HepG2 (cell line): ENCODE data around the gene TMEM130. TPM values are rescaled to one million over a fixed set of nuclear protein-coding genes. Genes with fewer than 3 reads are reported as not detected.

Experiments
- ATAC-seq: fragments of 200-7000 bp; cut with Tn5 transposase; 3 replicates; pipeline ENCODE4 v1.9.1; 2020; ENCODE audit warnings: mild to moderate bottlenecking, moderate library complexity
- BruUV-seq: library from RNA; stranded (reverse); fragments of 400-500 nt; replicated peaks from 2 replicates; lab custom pipeline; 2021; lab: Mats Ljungman, UMichigan
- CTCF ChIA-PET: fragments of 300-600 bp; formaldehyde crosslinking; extraction: SDS; loops from one replicate; lab custom pipeline; 2021; ENCODE audit warnings: low total read pairs, inconsistent platforms, low intra/inter-chr PET ratio; lab: Yijun Ruan, JAX
- POLR2A ChIA-PET: fragments of 350-600 bp; sonication (Branson Sonifier 250); formaldehyde crosslinking; loops from one replicate; lab custom pipeline; 2020; ENCODE audit warnings: antibody characterized with exemption, inconsistent platforms; lab: Yijun Ruan, JAX
- DNase-seq: peaks from one replicate; pipeline ENCODE4 v3.0.0-alpha.2; 2015; ENCODE audit warnings: low spot score
- FAIRE-seq: peaks from 3 replicates; lab custom pipeline; 2011; peaks lifted over from hg19 to GRCh38; lab: Jason Lieb, UNC
- H2AFZ ChIP-seq: one replicate; pipeline ENCODE4 v1.6.1; 2011; ENCODE audit warnings: low read length, inconsistent platforms
- H3K27ac ChIP-seq: fragments of 300-600 bp; 3 replicates; pipeline ENCODE4 v1.8.0; 2011; ENCODE audit warnings: mixed run types, mild to moderate bottlenecking, mixed read lengths, low read length, inconsistent platforms; ENCODE audit not compliant: insufficient read depth; ENCODE audit errors: extremely low read length
- H3K27me3 ChIP-seq, 2 experiments: fragments of 200-600 bp in 1 of 2; 2 replicates in 1 of 2; 3 replicates in 1 of 2; pipeline versions ENCODE4 v1.6.0 to v1.8.0; 2011; ENCODE audit warnings: low read length in 2 of 2, mild to moderate bottlenecking in 2 of 2, moderate library complexity in 2 of 2, inconsistent platforms in 1 of 2; ENCODE audit not compliant: insufficient read depth in 2 of 2, control insufficient read depth in 1 of 2
- H3K36me3 ChIP-seq, 2 experiments: fragments of 200-600 bp in 1 of 2; replicated peaks in 1 of 2; 2 replicates in 1 of 2; 3 replicates in 1 of 2; pipeline versions ENCODE4 v1.5.1 to v1.8.0; 2011; ENCODE audit warnings: low read length in 2 of 2, inconsistent platforms in 1 of 2; ENCODE audit not compliant: insufficient read depth in 2 of 2, control insufficient read depth in 1 of 2
- H3K4me1 ChIP-seq: 2 replicates; pipeline ENCODE4 v1.5.1; 2012; ENCODE audit warnings: low read length, inconsistent platforms; ENCODE audit not compliant: insufficient read depth
- H3K4me2 ChIP-seq: 2 replicates; pipeline ENCODE4 v1.6.0; 2011; ENCODE audit warnings: low read depth, low read length, inconsistent platforms
- H3K4me3 ChIP-seq, 3 experiments: fragments of 200-600 bp in 1 of 3; sonication (generic), shearing (Covaris generic) in 1 of 3; replicated peaks in 1 of 3; 2 replicates each; pipeline ENCODE4 v1.5.1; 2011 to 2016; ENCODE audit warnings: low read length in 3 of 3, inconsistent platforms in 2 of 3, low read depth in 2 of 3, mild to moderate bottlenecking in 2 of 3, control low read depth in 1 of 3, mixed read lengths in 1 of 3; ENCODE audit not compliant: insufficient read depth in 1 of 3
- H3K79me2 ChIP-seq: one replicate; pipeline ENCODE4 v1.6.1; 2011; ENCODE audit warnings: low read length, inconsistent platforms; ENCODE audit not compliant: insufficient read depth
- H3K9ac ChIP-seq: 2 replicates; pipeline ENCODE4 v1.6.0; 2011; ENCODE audit warnings: mild to moderate bottlenecking, low read depth, low read length, inconsistent platforms; ENCODE audit not compliant: insufficient read depth
- H3K9me3 ChIP-seq: 2 replicates; pipeline ENCODE4 v1.5.1; 2012; ENCODE audit warnings: mild to moderate bottlenecking, low read length
- H4K20me1 ChIP-seq: 2 replicates; pipeline ENCODE4 v1.6.0; 2011; ENCODE audit warnings: inconsistent platforms, mild to moderate bottlenecking, low read length, moderate library complexity; ENCODE audit not compliant: insufficient read depth
- ATF7 ChIP-seq, 2 experiments: fragments of 450-650 bp in 1 of 2; sonication (generic) in 1 of 2; formaldehyde crosslinking in 1 of 2; IDR thresholded peaks; 2 replicates each; pipeline versions ENCODE4 v1.4.0 to v1.6.1; 2016 to 2020; ENCODE audit warnings: antibody characterized with exemption in 1 of 2, mild to moderate bottlenecking in 1 of 2, missing genetic modification reagents in 1 of 2
- FOXA1 ChIP-seq, 2 experiments: fragments of 450-650 bp in 1 of 2; sonication (generic) in 1 of 2; formaldehyde crosslinking in 1 of 2; IDR thresholded peaks; 2 replicates each; pipeline versions ENCODE4 v1.4.0 to v1.6.1; 2016 to 2020; ENCODE audit warnings: missing genetic modification reagents in 1 of 2
- GMEB2 ChIP-seq: IDR thresholded peaks from 2 replicates; pipeline ENCODE4 v1.6.1; 2016; ENCODE audit warnings: missing biosample characterization, missing genetic modification reagents, low read depth
- MAFF ChIP-seq: IDR thresholded peaks from 2 replicates; pipeline ENCODE4 v1.6.1; 2011; ENCODE audit warnings: low read depth, low read length, improper control_type of control experiment
- MAFK ChIP-seq, 2 experiments: IDR thresholded peaks in 1 of 2; conservative IDR thresholded peaks in 1 of 2; 2 replicates each; pipeline ENCODE4 v1.6.1; 2011; ENCODE audit warnings: improper control_type of control experiment in 2 of 2, low read length in 2 of 2
- NFRKB ChIP-seq: fragments of 450-650 bp; IDR thresholded peaks from 2 replicates; pipeline ENCODE4 v1.6.1; 2017
- NONO ChIP-seq, 2 experiments: fragments of 450-650 bp in 1 of 2; sonication (generic) in 1 of 2; formaldehyde crosslinking in 1 of 2; IDR thresholded peaks in 1 of 2; conservative IDR thresholded peaks in 1 of 2; 2 replicates each; pipeline versions ENCODE4 v1.6.1 to v1.8.0; 2017 to 2022; ENCODE audit warnings: mild to moderate bottlenecking in 1 of 2, missing genetic modification reagents in 1 of 2, moderate library complexity in 1 of 2
- TRIM22 ChIP-seq: fragments of 450-650 bp; IDR thresholded peaks from 2 replicates; pipeline ENCODE4 v1.6.1; 2017
- ZNF510 ChIP-seq: sonication (generic); formaldehyde crosslinking; IDR thresholded peaks from 2 replicates; pipeline ENCODE4 v1.4.0; 2020; ENCODE audit warnings: low read depth, mild to moderate bottlenecking, missing genetic modification reagents
- ZNF639 ChIP-seq: conservative IDR thresholded peaks from 2 replicates; pipeline ENCODE4 v1.6.1; 2018; ENCODE audit warnings: missing genetic modification reagents
- WGBS: methylation state at CpG from one replicate; pipeline ENCODE4 v1.1.6; 2017; ENCODE audit warnings: low lambda C conversion rate; 5-methylcytosine and 5-hydroxymethylcytosine counted together
- in situ Hi-C: cut with HindIII; loops from 2 replicates; pipeline ENCODE4 v1.10.0; 2017; ENCODE audit warnings: low pct_unique_long_range_greater_than_20kb; ENCODE audit not compliant: extremely low pct_ligation_motif_present
- intact Hi-C: fragments of 100-400 bp; cut with micrococcal nuclease; formaldehyde crosslinking; loops from one replicate; pipeline ENCODE4 v1.10.0; 2022; ENCODE audit not compliant: unreplicated experiment
- polyA plus RNA-seq, 8 experiments: library from polyadenylated mRNA; depleted of rRNA in 3 of 8; stranded (reverse) in 7 of 8; unstranded in 1 of 8; fragments of >200 nt; fragmentation: Illumina TruSeq in 4 of 8; extraction: Trizol in 4 of 8; gene quantifications; 2 replicates each; pipeline versions ENCODE4 v1.2.1 to v1.2.3, GENCODE V29; 2011 to 2016; ENCODE audit warnings: low read depth in 4 of 8, missing spikeins in 1 of 8, mixed read lengths in 1 of 8; ENCODE audit not compliant: insufficient read depth in 1 of 8
- total RNA-seq, 5 experiments: library from RNA; depleted of rRNA; stranded (reverse); fragments of >200 nt; fragmentation: Illumina TruSeq; extraction: Trizol; gene quantifications; 2 replicates each; pipeline ENCODE4 v1.2.3, GENCODE V29; 2016; ENCODE audit warnings: low read depth in 1 of 5

The TMEM130 gene
- total and polyA plus RNA-seq, 2 of the 13 experiments (the other 11 are each of a cell fraction or from before 2014, with no cell fraction given): not detected

- POLR2A ChIA-PET: no interaction called here
- no peak for TF ChIP-seq ZNF510
- no peak for TF ChIP-seq GMEB2 (CRISPR knock-in tag)
- TF ChIP-seq TRIM22: peak; percentile 84; the same call in 1 of the 2 replicates
- TF ChIP-seq NFRKB: 0 out of 2 replicates have a peak, but pooled peaks have one; percentile 44
- TF ChIP-seq ATF7 (IDR thresholded peaks at IDR 0.05): peak; percentile 15; the same call in 1 of the 2 replicates
- TF ChIP-seq ATF7 (CRISPR knock-in tag; IDR thresholded peaks at IDR 0.05): no peak
- TF ChIP-seq NONO (IDR thresholded peaks at IDR 0.05): 0 out of 2 replicates have a peak, but pooled peaks have one; percentile 72
- no peak for TF ChIP-seq NONO (CRISPR knock-in tag; conservative IDR thresholded peaks at IDR 0.05)
- peak; percentile 38; the same call in 1 of the 2 replicates for TF ChIP-seq FOXA1 (IDR thresholded peaks at IDR 0.05)
- no peak for TF ChIP-seq FOXA1 (CRISPR knock-in tag; IDR thresholded peaks at IDR 0.05)
- no peak for TF ChIP-seq ZNF639 (CRISPR knock-in tag)
- TF ChIP-seq MAFK (conservative IDR thresholded peaks at IDR 0.05 in 1 of 2, IDR thresholded peaks at IDR 0.05 in 1 of 2; ENCODE audit: low read length in 2 of 2): peak; percentile 30 to 58; a peak in 2 of 4 replicates
- peak; percentile 45 for TF ChIP-seq MAFF
Observed at GRCh38 chr7:98816967-98817710, 52.7 kb downstream of the TMEM130 start.

More at GRCh38 chr7:98816967-98817710, 52.7 kb downstream of the TMEM130 start:
- H3K9ac ChIP-seq: no peak overlapping the region
- H3K9me3 ChIP-seq: no peaks in the 10 kb centered on the region
- CTCF ChIA-PET: no interaction called here
- no peak for FAIRE-seq
- intact Hi-C loops: no loop called here
- H3K36me3 ChIP-seq: no peaks in the 10 kb centered on the region
- no peak for DNase-seq
- H3K27ac ChIP-seq: no peak overlapping the region
- no peak overlapping the region for H2AFZ ChIP-seq
- no TSS peak for BruUV-seq
- no peaks in the 10 kb centered on the region for H3K27me3 ChIP-seq
- no peak for ATAC-seq
- in situ Hi-C loops: no loop called here
- no peaks in the 10 kb centered on the region for H3K79me2 ChIP-seq
- H3K4me1 ChIP-seq: no peaks in the 10 kb centered on the region
- no peak overlapping the region for H3K4me2 ChIP-seq
- no peak overlapping the region for H3K4me3 ChIP-seq
- H4K20me1 ChIP-seq: no peaks in the 10 kb centered on the region
- 15% methylated on average over 3 of the region's 3 CpGs for WGBS
